Keratinocyte (primary cell): ENCODE results near the gene RFWD3. TPM values are rescaled to one million over a fixed set of nuclear protein-coding genes. Genes with fewer than 3 reads are reported as not detected.
A peak's percentile ranks its signal among the peaks of the same experiment; 100 is the strongest.

Experiments used
- DNase-seq: peaks from one replicate; pipeline ENCODE4 v3.0.0-alpha.2; 2011; ENCODE audit warnings: low read depth, missing footprints, low spot score
- FAIRE-seq: peaks from 2 replicates; lab custom pipeline; 2011; peaks lifted over from hg19 to GRCh38; lab: Jason Lieb, UNC
- H2AFZ ChIP-seq: 2 replicates; pipeline ENCODE4 v1.6.0; 2012; ENCODE audit warnings: low read length, control low read depth, inconsistent platforms; ENCODE audit not compliant: control insufficient read depth
- H3K27ac ChIP-seq: 2 replicates; pipeline ENCODE4 v1.5.1; 2011; ENCODE audit warnings: low read length; ENCODE audit not compliant: control insufficient read depth, insufficient read depth
- H3K27me3 ChIP-seq: 3 replicates; pipeline ENCODE4 v1.6.0; 2011; ENCODE audit warnings: low read length; ENCODE audit not compliant: control insufficient read depth, insufficient read depth; ENCODE audit errors: extremely low read depth
- H3K36me3 ChIP-seq, 2 experiments: 2 replicates in 1 of 2; 3 replicates in 1 of 2; pipeline ENCODE4 v1.5.1; 2011; ENCODE audit warnings: low read length in 2 of 2, mild to moderate bottlenecking in 1 of 2; ENCODE audit not compliant: control insufficient read depth in 2 of 2, insufficient read depth in 2 of 2; ENCODE audit errors: extremely low read depth in 1 of 2
- H3K4me1 ChIP-seq: 3 replicates; pipeline ENCODE4 v1.5.1; 2011; ENCODE audit warnings: low read length; ENCODE audit not compliant: control insufficient read depth, insufficient read depth; ENCODE audit errors: extremely low read depth
- H3K4me2 ChIP-seq: 3 replicates; pipeline ENCODE4 v1.6.0; 2011; ENCODE audit warnings: low read depth, low read length; ENCODE audit not compliant: control insufficient read depth, insufficient read depth; ENCODE audit errors: extremely low read depth
- H3K4me3 ChIP-seq, 3 experiments: fragments of 200-600 bp in 1 of 3; sonication (generic) in 1 of 3; 2 replicates in 2 of 3; 3 replicates in 1 of 3; pipeline ENCODE4 v1.5.1; 2011 to 2016; ENCODE audit warnings: low read length in 3 of 3, mild to moderate bottlenecking in 3 of 3, control low read depth in 2 of 3, inconsistent platforms in 1 of 3, low read depth in 1 of 3, mixed read lengths in 1 of 3, mixed run types in 1 of 3, moderate library complexity in 1 of 3; ENCODE audit not compliant: control insufficient read depth in 2 of 3, insufficient read depth in 2 of 3; ENCODE audit errors: extremely low read depth in 1 of 3
- H3K79me2 ChIP-seq: 2 replicates; pipeline ENCODE4 v1.6.0; 2012; ENCODE audit warnings: low read length; ENCODE audit not compliant: control insufficient read depth, insufficient read depth
- H3K9ac ChIP-seq: 3 replicates; pipeline ENCODE4 v1.6.0; 2011; ENCODE audit warnings: low read length; ENCODE audit not compliant: control insufficient read depth, insufficient read depth; ENCODE audit errors: extremely low read depth
- H3K9me1 ChIP-seq: 3 replicates; pipeline ENCODE4 v1.6.0; 2011; ENCODE audit warnings: low read length; ENCODE audit not compliant: control insufficient read depth, insufficient read depth; ENCODE audit errors: extremely low read depth
- H3K9me3 ChIP-seq: 2 replicates; pipeline ENCODE4 v1.5.1; 2012; ENCODE audit warnings: low read depth, low read length; ENCODE audit not compliant: control insufficient read depth
- H4K20me1 ChIP-seq: 3 replicates; pipeline ENCODE4 v1.6.0; 2011; ENCODE audit warnings: low read length; ENCODE audit not compliant: control insufficient read depth, insufficient read depth; ENCODE audit errors: extremely low read depth
- CTCF ChIP-seq, 3 experiments: IDR thresholded peaks in 1 of 3; conservative IDR thresholded peaks in 1 of 3; optimal IDR thresholded peaks in 1 of 3; 2 replicates in 2 of 3; 3 replicates in 1 of 3; pipeline versions ENCODE3 to v1.5.1; 2011; ENCODE audit warnings: low read length in 3 of 3, mild to moderate bottlenecking in 3 of 3, moderate library complexity in 2 of 3, control low read depth in 1 of 3, inconsistent platforms in 1 of 3; ENCODE audit not compliant: insufficient read depth in 2 of 3; ENCODE audit errors: extremely low read depth in 1 of 3
- EZH2 ChIP-seq: IDR thresholded peaks from one replicate; pipeline ENCODE4 v1.6.1; 2012; ENCODE audit warnings: inconsistent platforms, mild to moderate bottlenecking, low read length, moderate library complexity
- dilution Hi-C: fragments of 300-500 bp; cut with MboI; formaldehyde crosslinking; loops from one replicate; pipeline ENCODE4 v1.7.0; 2020; ENCODE audit warnings: low sequenced_read_pairs; ENCODE audit not compliant: extremely low pct_ligation_motif_present
- polyA plus RNA-seq, 5 experiments: library from polyadenylated mRNA; depleted of rRNA in 3 of 5; stranded (reverse) in 3 of 5; stranded (forward) in 1 of 5; unstranded in 1 of 5; fragments of >200 nt; gene quantifications; 1 replicate in 1 of 5; 2 replicates in 3 of 5; 3 replicates in 1 of 5; pipeline versions ENCODE4 v1.2.1 to v1.2.3, GENCODE V29; 2011 to 2012; ENCODE audit warnings: missing spikeins in 2 of 5, low read depth in 1 of 5, low replicate concordance in 1 of 5

Gene RFWD3
- polyA plus RNA-seq, 1 donor (not counting 4 experiments of a cell fraction or from before 2014, with no cell fraction given): 29.2 TPM

DNA sequence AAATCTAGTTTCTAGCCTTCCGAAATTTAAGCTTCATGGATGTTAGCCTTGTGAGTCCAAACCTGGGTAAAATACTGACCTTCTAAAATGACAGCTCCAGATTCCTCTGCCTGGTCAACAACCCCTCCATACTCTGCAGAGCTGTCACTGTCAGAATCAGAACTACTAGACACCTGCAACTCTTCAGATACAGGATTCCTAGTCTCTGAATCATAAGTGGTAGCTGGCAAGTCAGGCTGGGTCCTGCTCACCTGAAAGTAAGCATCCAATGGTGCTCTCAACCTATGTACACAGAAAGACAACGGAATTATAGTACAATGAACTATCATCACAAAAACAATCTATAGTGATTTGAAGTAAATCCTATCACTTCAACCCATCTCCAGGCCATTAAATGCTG, 14.8 kb downstream of the RFWD3 start:
- TF ChIP-seq EZH2: no peak
- no peak for TF ChIP-seq CTCF (optimal IDR thresholded peaks at IDR 0.05 in 1 of 3, IDR thresholded peaks at IDR 0.05 in 1 of 3, conservative IDR thresholded peaks at IDR 0.05 in 1 of 3; ENCODE audit: extremely low read depth in 1 of 3, insufficient read depth in 2 of 3, low read length in 3 of 3)
- DNase-seq (peak; percentile 11), FAIRE-seq (no peak)
- Histone ChIP-seq H3K27me3 (no peaks in the 10 kb centered on the region), H2AFZ (no peak overlapping the region), H3K36me3 (peaks cover 16 to 21% of the 10 kb centered on the region in 2 experiments), H3K4me2 (peak overlapping the region; percentile 2), H3K27ac (no peak overlapping the region), H3K4me1 (peaks cover 13% of the 10 kb centered on the region), H3K9me3 (no peaks in the 10 kb centered on the region), H3K4me3 (no peak overlapping the region), H3K9ac (no peak overlapping the region), H3K9me1 (peaks cover 2% of the 10 kb centered on the region), H3K79me2 (peaks cover 62% of the 10 kb centered on the region), H4K20me1 (peaks cover 7% of the 10 kb centered on the region)
- dilution Hi-C loops: no loop called here

DNA sequence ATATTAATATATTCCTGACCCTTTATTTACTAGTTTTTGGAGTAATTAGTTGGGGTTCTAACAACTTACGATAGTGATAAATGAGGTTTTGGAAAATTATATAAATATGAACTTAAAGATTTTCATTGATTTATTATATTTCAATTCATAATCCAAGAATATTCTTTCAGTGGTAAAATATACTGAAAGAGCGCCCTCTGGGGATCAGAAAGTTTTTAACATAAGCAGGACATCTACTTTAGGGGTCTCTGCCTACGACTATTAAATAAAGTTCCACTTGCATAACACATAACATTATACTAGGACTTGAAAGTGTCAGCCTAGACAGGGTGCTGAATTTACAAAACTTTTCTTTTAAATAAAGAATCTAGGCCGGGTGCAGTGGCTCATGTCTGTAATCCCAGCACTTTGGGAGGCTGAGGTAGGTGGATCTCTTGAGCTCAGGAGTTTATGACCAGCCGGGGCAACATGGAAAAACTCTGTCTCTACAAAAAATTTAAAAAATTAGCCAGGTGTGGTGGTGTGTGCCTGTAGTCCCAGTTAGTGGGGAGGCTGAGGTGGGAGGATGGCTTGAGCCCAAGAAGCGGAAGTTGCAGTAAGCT, 15.6 kb downstream of the RFWD3 start:
- Histone ChIP-seq H3K79me2 (peaks cover 56% of the 10 kb centered on the region), H3K36me3 (peaks cover 16% of the 10 kb centered on the region in 2 experiments), H3K4me2 (no peak overlapping the region), H3K9me1 (peaks cover 2% of the 10 kb centered on the region), H3K4me1 (peaks cover 13% of the 10 kb centered on the region), H3K9ac (no peak overlapping the region), H3K4me3 (no peak overlapping the region), H3K9me3 (no peaks in the 10 kb centered on the region), H2AFZ (no peak overlapping the region), H3K27me3 (no peaks in the 10 kb centered on the region), H4K20me1 (peaks cover 7% of the 10 kb centered on the region), H3K27ac (no peak overlapping the region)
- dilution Hi-C loops: no loop called here
- DNase-seq (no peak), FAIRE-seq (no peak)
- peak in 2 of 3 experiments; percentile 25 to 33 for TF ChIP-seq CTCF (optimal IDR thresholded peaks at IDR 0.05 in 1 of 3, IDR thresholded peaks at IDR 0.05 in 1 of 3, conservative IDR thresholded peaks at IDR 0.05 in 1 of 3; ENCODE audit: extremely low read depth in 1 of 3, insufficient read depth in 2 of 3, low read length in 3 of 3)
- TF ChIP-seq EZH2: no peak
